IMR-90 (cell line): ENCODE results near the gene DIP2C. TPM values are rescaled to one million over a fixed set of nuclear protein-coding genes. Genes with fewer than 3 reads are reported as not detected.
"Not testable (repeated sequence)": the region's sequence is repeated elsewhere in the genome, so short reads cannot be mapped to it uniquely, and the experiment has no call there.

Source experiments
- ATAC-seq: fragments of 200-7000 bp; cut with Tn5 transposase; 2 replicates; pipeline ENCODE4 v1.9.1; 2020; ENCODE audit warnings: low read depth, mild to moderate bottlenecking, moderate library complexity
- BruUV-seq: library from RNA; stranded (reverse); fragments of 400-500 nt; replicated peaks from 2 replicates; lab custom pipeline; 2021; lab: Mats Ljungman, UMichigan
- CTCF ChIA-PET: fragments of 300-600 bp; formaldehyde crosslinking; extraction: SDS; loops from one replicate; lab custom pipeline; 2021; ENCODE audit warnings: antibody characterized with exemption; lab: Yijun Ruan, JAX
- POLR2A ChIA-PET: fragments of 300-600 bp; sonication (Branson Sonifier 250); formaldehyde crosslinking; loops from one replicate; lab custom pipeline; 2022; ENCODE audit warnings: antibody characterized with exemption; ENCODE audit not compliant: unreplicated experiment; lab: Charles Lee
- DNase-seq: peaks from one replicate; pipeline ENCODE4 v3.0.0; 2013
- H2AFZ ChIP-seq: replicated peaks from 2 replicates; pipeline ENCODE3; 2013; ENCODE audit warnings: low read length, mild to moderate bottlenecking; ENCODE audit not compliant: poor library complexity
- H2AK5ac ChIP-seq: 2 replicates; pipeline ENCODE4 v1.6.1; 2013; ENCODE audit warnings: low read depth, low read length, inconsistent platforms
- H2AK9ac ChIP-seq: replicated peaks from 2 replicates; pipeline ENCODE3; 2013; ENCODE audit warnings: mild to moderate bottlenecking, low read depth, low read length, moderate library complexity; ENCODE audit not compliant: poor library complexity
- H2BK120ac ChIP-seq: 2 replicates; pipeline ENCODE4 v1.6.1; 2013; ENCODE audit warnings: low read depth, low read length, inconsistent platforms
- H2BK15ac ChIP-seq: 3 replicates; pipeline ENCODE4 v1.6.1; 2013; ENCODE audit warnings: low read depth, low read length, inconsistent platforms
- H2BK20ac ChIP-seq: 2 replicates; pipeline ENCODE4 v1.6.1; 2013; ENCODE audit warnings: low read depth, mild to moderate bottlenecking, inconsistent platforms, low read length, moderate library complexity
- H2BK5ac ChIP-seq: 2 replicates; pipeline ENCODE4 v1.6.1; 2013; ENCODE audit warnings: mild to moderate bottlenecking, low read depth, low read length, inconsistent platforms; ENCODE audit not compliant: poor library complexity, severe bottlenecking
- H3K14ac ChIP-seq: replicated peaks from 2 replicates; pipeline ENCODE4 v1.6.1; 2013; ENCODE audit warnings: low read depth, low read length, inconsistent platforms
- H3K18ac ChIP-seq: 2 replicates; pipeline ENCODE4 v1.6.1; 2013; ENCODE audit warnings: low read depth, low read length, control low read depth
- H3K23ac ChIP-seq: 2 replicates; pipeline ENCODE4 v1.6.1; 2013; ENCODE audit warnings: low read depth, low read length, inconsistent platforms
- H3K27ac ChIP-seq: 2 replicates; pipeline ENCODE4 v1.5.1; 2013; ENCODE audit warnings: mild to moderate bottlenecking, control low read depth, low read length; ENCODE audit not compliant: insufficient read depth
- H3K27me3 ChIP-seq: 2 replicates; pipeline ENCODE4 v1.6.1; 2013; ENCODE audit warnings: low read length; ENCODE audit not compliant: control insufficient read depth, insufficient read depth
- H3K36me3 ChIP-seq: 2 replicates; pipeline ENCODE4 v1.6.1; 2013; ENCODE audit warnings: low read length, mixed read lengths; ENCODE audit not compliant: control insufficient read depth, insufficient read depth
- H3K4ac ChIP-seq: 2 replicates; pipeline ENCODE4 v1.6.1; 2013; ENCODE audit warnings: low read depth, low read length, inconsistent platforms
- H3K4me1 ChIP-seq: 2 replicates; pipeline ENCODE4 v1.6.1; 2013; ENCODE audit warnings: low read length, mixed read lengths; ENCODE audit not compliant: control insufficient read depth, insufficient read depth
- H3K4me2 ChIP-seq: 2 replicates; pipeline ENCODE4 v1.6.1; 2013; ENCODE audit warnings: low read depth, mild to moderate bottlenecking, control low read depth, low read length, moderate library complexity
- H3K4me3 ChIP-seq: 2 replicates; pipeline ENCODE4 v1.5.1; 2013; ENCODE audit warnings: low read depth, mild to moderate bottlenecking, control low read depth, low read length, moderate library complexity; ENCODE audit not compliant: insufficient read depth
- H3K56ac ChIP-seq: 2 replicates; pipeline ENCODE4 v1.6.1; 2013; ENCODE audit warnings: low read length, inconsistent platforms; ENCODE audit not compliant: insufficient read depth; ENCODE audit errors: extremely low read depth
- H3K79me1 ChIP-seq, 2 experiments: 2 replicates each; pipeline ENCODE4 v1.6.1; 2013; ENCODE audit warnings: low read length in 2 of 2, inconsistent platforms in 1 of 2, low read depth in 1 of 2
- H3K9ac ChIP-seq: 2 replicates; pipeline ENCODE4 v1.6.1; 2013; ENCODE audit warnings: low read depth, low read length, control low read depth
- H3K9me1 ChIP-seq: 2 replicates; pipeline ENCODE4 v1.6.1; 2013; ENCODE audit warnings: low read length, inconsistent platforms; ENCODE audit not compliant: insufficient read depth
- H3K9me3 ChIP-seq: 2 replicates; pipeline ENCODE4 v1.6.1; 2013; ENCODE audit warnings: low read length; ENCODE audit not compliant: control insufficient read depth, insufficient read depth
- H4K20me1 ChIP-seq: 2 replicates; pipeline ENCODE4 v1.6.1; 2013; ENCODE audit warnings: low read length, inconsistent platforms; ENCODE audit not compliant: insufficient read depth
- H4K5ac ChIP-seq: 2 replicates; pipeline ENCODE4 v1.6.1; 2013; ENCODE audit warnings: mild to moderate bottlenecking, low read depth, low read length, control low read depth
- H4K8ac ChIP-seq, 2 experiments: 2 replicates each; pipeline ENCODE4 v1.6.1; 2013; ENCODE audit warnings: low read depth in 2 of 2, low read length in 2 of 2, control low read depth in 1 of 2, inconsistent platforms in 1 of 2
- H4K91ac ChIP-seq: 2 replicates; pipeline ENCODE4 v1.6.1; 2013; ENCODE audit warnings: low read depth, low read length, inconsistent platforms; ENCODE audit not compliant: insufficient read depth
- CEBPB ChIP-seq: IDR thresholded peaks from 2 replicates; pipeline ENCODE4 v1.6.1; 2012; ENCODE audit warnings: low read depth, low read length, improper control_type of control experiment
- WGBS, 2 experiments: methylation state at CpG; one replicate each; pipeline versions ENCODE4 v1.1.5 to v1.1.7; 2013; ENCODE audit warnings: missing lambda C conversion rate in 2 of 2; ENCODE audit not compliant: insufficient read length in 1 of 2; ENCODE audit errors: extremely low coverage in 2 of 2; 5-methylcytosine and 5-hydroxymethylcytosine counted together
- dilution Hi-C: fragments of 300-500 bp; cut with HindIII; formaldehyde crosslinking; loops from one replicate; pipeline ENCODE4 v1.14.3; 2018; ENCODE audit warnings: low sequenced_read_pairs; ENCODE audit not compliant: unreplicated experiment
- in situ Hi-C: fragments of 300-500 bp; cut with MboI; formaldehyde crosslinking; loops from 3 replicates; pipeline ENCODE4 v1.14.3; 2019; ENCODE audit warnings: low sequenced_read_pairs, inconsistent platforms, mixed read lengths
- intact Hi-C: fragments of 100-400 bp; cut with micrococcal nuclease; formaldehyde crosslinking; loops from 2 replicates; pipeline ENCODE4 v1.10.0; 2022
- polyA plus RNA-seq, 3 experiments: library from polyadenylated mRNA; depleted of rRNA; stranded (reverse); fragments of >200 nt; gene quantifications; 2 replicates each; pipeline ENCODE4 v1.2.3, GENCODE V29; 2012; ENCODE audit warnings: low replicate concordance in 1 of 3
- total RNA-seq: library from RNA; depleted of rRNA; stranded (reverse); fragments of >200 nt; gene quantifications from 2 replicates; pipeline ENCODE4 v1.2.3, GENCODE V29; 2012

DIP2C gene
- total and polyA plus RNA-seq, 2 of the 4 experiments (the other 2 are of a cell fraction), result 8.6 to 17.3 TPM

DNA sequence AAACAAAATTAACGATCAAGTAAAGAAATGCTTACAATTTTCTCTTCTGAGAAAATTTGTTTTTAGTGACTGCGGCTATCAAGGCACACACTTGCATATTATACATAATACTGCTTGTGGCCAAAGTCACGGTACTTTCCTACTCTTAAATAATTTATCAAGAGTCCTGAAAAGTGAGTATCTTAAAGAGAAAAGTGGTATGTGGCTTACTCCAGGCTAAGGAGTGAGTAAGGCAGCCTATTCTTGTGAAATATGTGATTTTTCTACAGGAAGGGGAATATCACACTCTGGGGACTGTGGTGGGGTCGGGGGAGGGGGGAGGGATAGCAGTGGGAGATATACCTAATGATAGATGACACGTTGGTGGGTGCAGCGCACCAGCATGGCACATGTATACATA, 240.1 kb downstream of the DIP2C start:
- dilution Hi-C loops, H2BK15ac ChIP-seq, POLR2A ChIA-PET: not testable (repeated sequence)

More for the DNA sequence above, 240.1 kb downstream of the DIP2C start:
- intact Hi-C loops, H2AK5ac ChIP-seq, H2AK9ac ChIP-seq, H3K23ac ChIP-seq, H2BK20ac ChIP-seq, H3K18ac ChIP-seq, H3K56ac ChIP-seq, in situ Hi-C loops, H3K27me3 ChIP-seq, H3K27ac ChIP-seq, H2AFZ ChIP-seq, H3K4me3 ChIP-seq, H4K8ac ChIP-seq, H2BK120ac ChIP-seq, H3K4ac ChIP-seq, H3K4me1 ChIP-seq, H3K4me2 ChIP-seq, H4K91ac ChIP-seq, H3K36me3 ChIP-seq, CTCF ChIA-PET, H2BK5ac ChIP-seq, H3K9ac ChIP-seq, BruUV-seq, H3K14ac ChIP-seq, H3K9me3 ChIP-seq, H4K5ac ChIP-seq: not testable (repeated sequence)
- 0 out of 2 replicates have a peak, but pooled peaks have one; percentile 16 for TF ChIP-seq CEBPB
- ATAC-seq (peak; percentile 24; the same call in 1 of the 2 replicates), DNase-seq (peak; percentile 34)
- H3K9me1 ChIP-seq, result peaks cover 22% of the 10 kb centered on the region
- H3K79me1 ChIP-seq, result peaks cover 55 to 83% of the 10 kb centered on the region in 2 experiments
- peaks cover 52% of the 10 kb centered on the region for H4K20me1 ChIP-seq
- no CpG with 5 or more reads among the region's 6 CpGs for WGBS, 2 experiments
